ENCODE measurements around the gene TANC1. TPM values are rescaled to one million over a fixed set of nuclear protein-coding genes. Genes with fewer than 3 reads are reported as not detected.
A peak's percentile ranks its signal among the peaks of the same experiment; 100 is the strongest.

Gene TANC1
- total and polyA plus RNA-seq, 3 donors from 2014 or later = 8.6 to 19.3 (median 16.2) TPM

DNA sequence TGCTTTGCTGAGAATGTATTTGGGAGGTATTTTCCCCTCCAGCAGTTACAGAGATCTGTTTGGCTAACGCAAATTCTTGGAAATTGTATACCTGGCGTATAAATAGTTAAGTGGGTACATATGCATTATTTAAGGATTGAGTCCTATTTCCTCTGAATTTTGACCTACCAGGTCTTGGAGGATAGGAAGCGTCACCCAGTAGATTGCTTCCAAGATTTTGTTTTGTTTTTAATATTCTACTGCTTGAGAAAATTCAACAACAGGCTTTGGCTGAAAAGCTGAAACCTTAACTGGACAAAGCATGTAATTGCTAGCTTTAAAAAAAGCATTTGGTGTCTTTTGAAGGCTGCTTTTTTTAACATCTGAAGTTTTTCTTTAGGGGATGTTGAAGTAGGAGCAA lies 168.0 kb downstream of the TANC1 start:
- H3K27ac ChIP-seq = peak overlapping the region in 1 of 2 donors; percentile 65
- no peaks in the 10 kb centered on the region for H3K9me3 ChIP-seq
- intact Hi-C loops (cut with DNase I; ENCODE audit: low total_unique reads) = no loop called here
- no peak for DNase-seq
- H3K36me3 ChIP-seq (ENCODE audit: low read depth, missing control alignments) = no peaks in the 10 kb centered on the region
- H3K4me3 ChIP-seq = no peak overlapping the region
- peaks cover 5% of the 10 kb centered on the region for H3K4me1 ChIP-seq
- no peak for TF ChIP-seq POLR2A (IDR thresholded peaks at IDR 0.05)
- TF ChIP-seq, protein P1, sequence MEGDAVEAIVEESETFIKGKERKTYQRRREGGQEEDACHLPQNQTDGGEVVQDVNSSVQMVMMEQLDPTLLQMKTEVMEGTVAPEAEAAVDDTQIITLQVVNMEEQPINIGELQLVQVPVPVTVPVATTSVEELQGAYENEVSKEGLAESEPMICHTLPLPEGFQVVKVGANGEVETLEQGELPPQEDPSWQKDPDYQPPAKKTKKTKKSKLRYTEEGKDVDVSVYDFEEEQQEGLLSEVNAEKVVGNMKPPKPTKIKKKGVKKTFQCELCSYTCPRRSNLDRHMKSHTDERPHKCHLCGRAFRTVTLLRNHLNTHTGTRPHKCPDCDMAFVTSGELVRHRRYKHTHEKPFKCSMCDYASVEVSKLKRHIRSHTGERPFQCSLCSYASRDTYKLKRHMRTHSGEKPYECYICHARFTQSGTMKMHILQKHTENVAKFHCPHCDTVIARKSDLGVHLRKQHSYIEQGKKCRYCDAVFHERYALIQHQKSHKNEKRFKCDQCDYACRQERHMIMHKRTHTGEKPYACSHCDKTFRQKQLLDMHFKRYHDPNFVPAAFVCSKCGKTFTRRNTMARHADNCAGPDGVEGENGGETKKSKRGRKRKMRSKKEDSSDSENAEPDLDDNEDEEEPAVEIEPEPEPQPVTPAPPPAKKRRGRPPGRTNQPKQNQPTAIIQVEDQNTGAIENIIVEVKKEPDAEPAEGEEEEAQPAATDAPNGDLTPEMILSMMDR (IDR thresholded peaks at IDR 0.05) = no peak
- H3K27me3 ChIP-seq = no peaks in the 10 kb centered on the region
- WGBS, 2 donors = 60 to 66% methylated on average over 3 of the region's 3 CpGs

DNA sequence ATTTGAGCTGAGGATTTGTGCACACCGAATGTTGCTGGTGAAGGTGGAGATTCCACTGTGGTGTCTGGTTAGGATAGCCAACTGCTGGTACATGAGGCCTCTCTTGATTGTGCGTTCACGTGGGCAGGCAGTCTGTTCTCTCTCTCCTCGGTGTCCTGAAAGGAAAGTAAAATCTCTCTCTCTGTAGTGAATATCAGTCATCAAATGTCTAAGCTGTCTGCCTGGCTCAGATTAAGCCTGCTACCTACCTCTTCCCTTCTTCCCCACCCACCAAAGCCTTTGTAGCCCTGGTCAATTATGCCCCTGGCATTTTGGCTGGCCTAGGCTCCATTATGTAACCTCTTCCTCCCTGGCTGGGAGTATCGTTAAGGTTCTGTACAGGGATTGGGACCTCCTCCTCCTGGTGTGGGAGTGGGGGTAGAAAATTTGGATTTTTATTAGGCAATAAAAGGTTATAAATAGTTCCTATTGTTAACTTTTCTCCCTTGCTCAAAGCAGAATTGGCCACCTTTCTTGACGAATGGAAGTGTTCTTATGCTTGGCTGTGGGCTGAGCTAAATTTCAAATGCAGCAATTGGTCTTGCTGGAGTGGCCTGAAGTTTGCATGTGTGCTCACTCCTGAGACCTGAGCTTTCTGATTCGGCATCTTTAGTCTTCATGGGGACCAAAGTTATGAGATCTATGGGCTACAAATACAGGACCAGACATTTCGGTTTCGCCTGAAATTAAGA lies 169.2 kb downstream of the TANC1 start:
- peak overlapping the region; percentile 3 to 46 for H3K27ac ChIP-seq
- no peak for DNase-seq
- H3K9me3 ChIP-seq = no peaks in the 10 kb centered on the region
- H3K27me3 ChIP-seq = no peaks in the 10 kb centered on the region
- intact Hi-C loops (cut with DNase I; ENCODE audit: low total_unique reads) = no loop called here
- WGBS, 2 donors = 46 to 71% methylated on average over 9 of the region's 9 CpGs
- peaks cover 5% of the 10 kb centered on the region for H3K4me1 ChIP-seq
- no peak for TF ChIP-seq POLR2A (IDR thresholded peaks at IDR 0.05)
- TF ChIP-seq, protein P1 (IDR thresholded peaks at IDR 0.05) = no peak
- no peak overlapping the region for H3K4me3 ChIP-seq
- no peaks in the 10 kb centered on the region for H3K36me3 ChIP-seq (ENCODE audit: low read depth, missing control alignments)

DNA sequence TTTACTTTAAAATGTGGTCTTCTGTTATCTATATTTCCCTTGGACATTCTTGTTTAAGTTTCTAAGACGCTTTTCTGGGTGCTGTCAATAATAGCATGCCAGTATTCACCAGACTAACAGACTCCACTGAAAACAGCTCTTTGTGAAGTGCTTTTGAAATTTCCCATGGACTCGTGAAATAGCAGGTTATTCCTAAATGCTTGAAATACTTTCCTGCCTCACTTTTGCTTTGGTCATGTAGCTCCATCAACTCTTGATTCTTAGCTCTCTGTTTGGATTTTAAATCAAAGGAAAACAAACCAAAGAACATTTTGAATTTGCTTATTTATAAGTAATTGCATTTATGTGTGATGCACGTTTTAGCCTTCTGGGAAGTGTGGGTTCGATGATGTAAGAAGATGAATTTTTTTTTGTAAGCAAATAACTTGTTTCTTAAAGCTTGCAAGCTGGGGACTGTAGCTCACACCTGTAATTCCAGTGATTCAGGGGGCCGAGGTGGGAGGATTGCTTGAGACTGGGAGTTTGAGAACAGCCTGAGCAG lies 170.3 kb downstream of the TANC1 start:
- no peaks in the 10 kb centered on the region for H3K36me3 ChIP-seq (ENCODE audit: low read depth, missing control alignments)
- no peak overlapping the region for H3K27ac ChIP-seq
- no peaks in the 10 kb centered on the region for H3K27me3 ChIP-seq
- 81 to 84% methylated on average over 5 of the region's 5 CpGs for WGBS, 2 donors
- DNase-seq = no peak
- intact Hi-C loops (cut with DNase I; ENCODE audit: low total_unique reads) = no loop called here
- H3K4me1 ChIP-seq = peaks cover 5% of the 10 kb centered on the region
- H3K4me3 ChIP-seq = no peak overlapping the region
- H3K9me3 ChIP-seq = no peaks in the 10 kb centered on the region
- TF ChIP-seq POLR2A (IDR thresholded peaks at IDR 0.05) = no peak
- TF ChIP-seq, protein P1 (IDR thresholded peaks at IDR 0.05) = no peak

DNA sequence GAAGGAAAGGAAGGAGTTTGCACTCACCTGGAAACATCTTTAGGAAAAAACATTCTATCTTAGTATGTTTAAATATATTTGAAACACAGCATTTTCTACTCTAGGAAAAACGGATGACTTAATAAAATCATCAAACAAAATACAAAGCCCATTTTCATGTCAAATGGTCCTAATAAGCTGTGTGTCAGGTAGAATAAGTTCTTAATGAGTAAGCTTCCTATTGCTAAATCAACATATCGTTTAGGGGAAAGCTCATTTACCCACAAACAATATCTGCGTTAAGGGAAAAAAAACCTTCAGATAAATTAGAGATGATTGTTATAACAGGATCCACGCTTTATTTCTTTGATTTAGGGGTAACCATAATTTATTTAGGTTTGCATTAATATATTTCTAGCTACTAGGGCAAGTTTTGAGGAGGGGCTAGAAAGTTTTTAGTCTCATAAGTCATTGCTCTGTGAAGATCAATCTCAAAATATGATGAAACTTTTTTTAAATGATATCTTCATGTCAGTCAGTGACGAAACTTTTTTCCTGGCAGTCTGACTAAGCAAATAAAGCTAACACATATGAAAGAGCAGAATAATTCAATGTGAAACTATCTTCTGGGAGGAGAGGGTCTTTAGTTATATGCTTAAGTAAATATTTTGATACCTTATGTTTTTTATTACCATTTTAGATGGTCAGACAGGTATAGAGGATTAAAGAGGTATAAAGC lies 170.9 kb downstream of the TANC1 start:
- no peak overlapping the region for H3K4me3 ChIP-seq
- no peak overlapping the region for H3K27ac ChIP-seq
- no peak for DNase-seq
- TF ChIP-seq, protein P1 (IDR thresholded peaks at IDR 0.05) = no peak
- TF ChIP-seq POLR2A (IDR thresholded peaks at IDR 0.05) = no peak
- intact Hi-C loops (cut with DNase I; ENCODE audit: low total_unique reads) = no loop called here
- 87 to 91% methylated on average over 5 of the region's 5 CpGs for WGBS, 2 donors
- H3K9me3 ChIP-seq = no peaks in the 10 kb centered on the region
- H3K36me3 ChIP-seq (ENCODE audit: low read depth, missing control alignments) = no peaks in the 10 kb centered on the region
- H3K4me1 ChIP-seq = peaks cover 5% of the 10 kb centered on the region
- H3K27me3 ChIP-seq = no peaks in the 10 kb centered on the region

All from testis (tissue), 3 donors.